NCI-H1417 treated with DMSO at 0.1 percent for 48 hours (cell line): ENCODE measurements around the gene CHRNA4.

ENCODE experiments used
- DNase-seq: peaks from one replicate; lab custom pipeline; 2025; lab: John Stamatoyannopoulos, UW

The CHRNA4 gene

DNA sequence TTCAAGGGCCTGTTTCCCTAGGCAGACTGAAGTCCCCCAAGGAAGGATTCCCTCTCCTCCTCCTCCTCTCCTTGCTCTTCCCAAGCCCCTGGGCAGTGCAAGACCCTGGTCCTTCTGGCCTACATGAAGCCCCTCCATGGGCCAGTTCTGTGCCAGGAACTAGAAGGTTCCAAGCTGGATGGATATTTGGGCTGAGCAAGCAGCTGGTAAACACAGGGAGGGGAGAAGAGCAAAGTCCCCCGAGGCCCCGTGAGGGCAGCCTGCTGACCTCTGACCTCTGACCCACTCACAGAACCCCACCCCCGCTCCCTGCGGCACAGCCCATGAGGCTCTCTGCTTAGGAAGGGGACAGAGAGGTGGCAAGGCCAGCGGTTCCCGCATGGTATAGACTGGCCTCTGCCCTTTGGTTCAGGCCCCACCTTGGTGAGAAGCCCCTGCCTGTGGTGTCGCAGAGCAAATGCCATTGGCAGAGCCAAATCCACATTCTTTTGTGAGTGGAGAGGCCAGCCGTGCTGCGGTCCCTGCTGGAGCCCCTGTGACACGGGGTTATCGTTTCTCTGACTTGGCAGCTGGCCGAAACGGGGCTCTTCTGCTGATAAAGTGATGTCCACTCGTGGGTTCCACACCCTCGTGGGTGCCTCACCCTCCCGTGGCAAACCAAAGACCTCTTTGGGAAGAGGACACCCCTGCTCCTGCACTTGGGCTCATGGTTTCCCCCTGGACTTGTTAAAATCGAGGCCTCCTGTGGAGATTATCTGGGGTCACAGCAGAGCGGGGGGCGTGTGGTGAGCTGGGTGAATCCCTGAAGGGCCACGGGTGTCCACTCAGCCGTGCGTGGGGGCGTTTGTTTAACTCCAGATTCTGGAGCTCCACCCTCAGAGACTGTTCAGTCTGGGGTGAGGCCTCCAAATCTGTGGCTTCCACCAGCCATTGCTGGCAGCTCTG is 2.1 kb upstream of the CHRNA4 start:
- no peak for DNase-seq

DNA sequence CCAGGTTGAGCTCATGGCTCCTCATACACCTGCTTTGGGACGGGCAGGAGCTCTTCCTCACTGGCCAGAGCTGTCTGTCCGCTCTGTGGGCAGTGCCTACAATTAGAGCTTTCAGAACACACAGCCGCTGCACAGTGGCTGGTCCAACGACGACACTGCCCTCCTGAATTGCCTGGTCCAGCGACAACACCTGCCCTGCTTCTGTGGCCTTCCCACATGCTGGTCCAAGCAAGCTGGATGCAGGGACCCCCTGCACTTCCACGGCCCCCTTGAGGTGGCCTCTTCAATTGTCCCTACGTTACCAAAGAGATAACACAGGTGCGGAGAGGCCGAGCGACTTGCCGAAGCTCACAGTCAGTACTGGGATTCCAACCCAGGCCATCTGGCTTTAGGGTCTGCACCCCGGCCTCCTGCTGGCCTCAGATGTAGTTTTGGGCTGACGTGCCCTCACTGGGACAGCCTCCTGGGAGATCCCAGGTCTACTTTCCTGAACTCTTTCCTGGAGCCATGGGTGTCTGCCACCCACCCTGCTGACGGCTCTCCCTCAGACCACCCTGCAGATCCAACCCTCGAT is 1.4 kb upstream of the CHRNA4 start:
- DNase-seq: no peak

DNA sequence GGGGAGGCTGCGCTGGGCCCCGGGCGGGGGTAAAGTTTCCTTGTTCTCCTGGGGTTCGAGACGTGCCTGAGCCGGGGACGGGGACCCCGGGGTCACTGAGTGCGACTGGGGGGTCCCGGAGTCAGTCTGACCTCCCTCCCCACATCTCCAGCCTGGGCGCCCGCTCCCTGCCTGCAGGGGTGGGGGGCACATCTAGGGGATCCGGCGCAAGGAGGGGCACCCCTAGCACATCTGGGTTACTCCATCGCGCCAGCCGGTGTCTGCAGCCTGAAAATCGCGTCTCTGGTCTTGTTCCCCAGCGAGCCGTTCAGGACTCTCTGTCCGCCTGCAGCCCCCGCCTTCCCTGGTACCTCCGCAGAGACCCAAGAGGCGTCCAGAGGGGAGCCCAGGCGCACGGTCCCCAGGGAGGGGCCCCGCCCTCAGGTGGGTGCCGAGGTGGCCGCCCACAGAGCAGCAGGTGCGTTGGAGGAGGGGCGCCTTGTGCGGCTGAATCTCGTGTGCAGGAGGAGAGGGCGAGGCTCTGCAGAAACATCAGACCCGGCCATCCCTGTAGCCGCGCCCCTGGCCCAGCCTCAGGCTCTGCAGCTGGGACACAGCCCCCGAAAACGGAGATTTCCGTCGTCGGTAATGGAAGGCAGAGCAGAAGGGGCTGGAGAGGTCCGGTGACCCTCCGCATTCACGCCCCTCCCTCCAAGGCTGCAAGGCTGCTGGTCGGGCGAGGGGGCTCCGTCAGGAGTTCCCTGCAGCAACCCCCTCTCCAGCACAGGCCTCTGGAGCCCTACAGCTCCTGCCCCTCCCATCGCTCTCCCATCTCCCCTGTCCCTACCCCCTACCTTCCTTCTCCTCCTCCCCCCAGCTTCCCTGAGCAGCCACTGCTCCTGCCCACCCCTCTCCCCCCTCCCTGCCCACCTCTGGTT is 628 bp upstream of the CHRNA4 start:
- no peak for DNase-seq

DNA sequence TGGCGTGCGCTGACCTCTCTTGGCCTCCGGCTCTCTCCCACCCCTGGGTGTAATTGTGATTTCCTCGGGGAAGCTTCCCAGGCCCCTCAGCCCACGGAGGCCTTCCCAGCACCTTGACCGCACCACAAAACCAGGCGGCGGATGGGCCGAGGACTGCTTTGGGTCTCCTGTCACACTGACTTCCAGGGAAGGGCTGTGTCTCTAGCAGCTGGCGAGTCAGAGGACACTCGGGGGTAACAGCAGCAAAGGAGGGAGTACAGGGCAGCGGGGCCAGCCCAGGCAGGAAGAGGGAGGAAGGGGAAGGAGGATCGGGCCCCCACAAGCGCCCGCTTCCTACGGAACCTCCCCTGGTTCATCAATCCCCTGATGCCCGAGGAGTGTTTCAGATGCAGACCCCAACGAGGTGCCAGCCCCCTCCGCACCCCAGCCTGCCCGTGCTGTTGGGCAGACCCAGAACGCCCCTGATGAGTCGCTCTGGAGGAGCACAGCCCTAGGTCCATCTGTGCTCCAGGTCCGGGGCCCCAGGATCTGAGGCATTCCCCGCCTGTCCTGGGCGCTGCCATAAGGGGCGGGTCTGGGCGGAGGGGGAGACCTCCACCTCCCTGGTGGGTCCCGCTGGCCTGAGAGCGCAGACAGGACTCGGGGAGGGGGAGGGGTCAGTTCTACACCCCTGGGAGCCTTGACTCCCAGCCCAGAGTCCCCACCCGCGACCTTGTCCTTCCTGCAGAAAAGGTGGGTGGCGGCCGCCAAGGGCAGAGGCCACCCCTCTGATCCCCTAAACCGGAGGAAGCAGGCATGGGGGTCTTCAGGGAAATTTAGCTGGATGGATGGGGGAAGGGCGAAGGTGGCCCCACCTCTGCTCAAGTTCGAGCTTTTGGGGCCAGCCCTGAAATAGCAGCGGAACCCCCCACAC is 956 bp downstream of the CHRNA4 start:
- DNase-seq: no peak

GRCh38 chr20:63359164-63359934 is 1.8 kb downstream of the CHRNA4 start:
- DNase-seq: no peak

GRCh38 chr20:63357921-63358905 is 2.9 kb downstream of the CHRNA4 start:
- peak; percentile 25 for DNase-seq

- no peak for DNase-seq
Observed at GRCh38 chr20:63356931-63357879, 3.9 kb downstream of the CHRNA4 start.

- no peak for DNase-seq
Observed at GRCh38 chr20:63356511-63356910, 4.6 kb downstream of the CHRNA4 start.

DNA sequence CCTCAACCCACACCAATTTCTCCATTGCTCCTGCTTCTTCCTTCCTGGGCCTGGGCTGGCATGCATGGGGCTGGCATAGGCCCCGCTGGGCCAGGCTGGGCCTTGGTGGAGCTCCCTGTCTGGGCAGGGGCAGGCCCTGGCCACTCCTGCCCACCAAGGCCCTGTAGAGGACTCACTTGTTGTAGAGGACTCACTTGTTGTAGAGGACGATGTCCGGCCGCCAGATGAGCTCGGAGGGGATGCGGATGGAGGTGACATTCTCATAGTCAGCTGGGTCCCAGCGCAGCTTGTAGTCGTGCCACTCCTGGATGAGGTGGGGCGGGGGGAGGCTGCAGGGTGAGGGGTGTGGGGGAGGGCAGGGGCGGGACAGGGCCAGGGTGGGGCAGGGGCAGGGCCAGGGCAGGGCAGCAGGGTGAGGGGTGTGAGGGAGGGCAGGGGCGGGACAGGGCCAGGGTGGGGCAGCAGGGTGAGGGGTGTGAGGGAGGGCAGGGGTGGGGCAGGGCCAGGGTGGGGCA is 5.3 kb downstream of the CHRNA4 start:
- DNase-seq: no peak

GRCh38 chr20:63354636-63355350 is 6.4 kb downstream of the CHRNA4 start:
- DNase-seq: no peak

- no peak for DNase-seq
Observed at GRCh38 chr20:63352811-63353221, 8.3 kb downstream of the CHRNA4 start.

- DNase-seq: no peak
Observed at GRCh38 chr20:63351811-63352591, 9.1 kb downstream of the CHRNA4 start.

- DNase-seq: no peak
Observed at GRCh38 chr20:63351326-63351700, 9.8 kb downstream of the CHRNA4 start.

DNA sequence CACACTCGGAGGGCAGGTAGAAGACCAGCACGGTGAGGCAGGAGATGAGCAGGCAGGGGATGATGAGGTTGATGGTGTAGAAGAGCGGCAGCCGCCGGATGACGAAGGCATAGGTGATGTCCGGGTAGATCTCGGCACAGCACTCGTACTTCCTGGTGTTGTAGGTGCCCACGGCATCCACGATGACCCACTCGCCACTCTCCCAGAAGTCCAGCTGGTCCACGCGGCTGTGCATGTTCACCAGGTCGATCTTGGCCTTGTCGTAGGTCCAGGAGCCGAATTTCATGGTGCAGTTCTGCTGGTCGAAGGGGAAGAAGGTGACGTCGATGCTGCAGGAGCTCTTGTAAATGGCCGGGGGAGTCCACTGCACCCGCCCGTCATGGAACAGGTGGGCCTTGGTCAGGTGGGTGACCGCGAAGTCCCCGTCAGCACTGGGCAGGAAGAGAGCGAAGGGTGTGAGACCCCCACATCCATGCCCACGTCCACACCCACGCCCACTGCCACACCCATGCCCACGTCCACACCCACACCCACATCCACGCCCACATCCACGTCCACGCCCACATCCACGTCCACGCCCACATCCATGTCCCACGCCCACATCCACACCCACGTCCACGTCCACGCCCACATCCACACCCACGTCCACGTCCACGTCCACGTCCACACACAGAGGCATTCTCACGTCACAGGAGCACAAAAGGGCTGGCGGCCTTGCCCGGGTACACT is 10.4 kb downstream of the CHRNA4 start:
- no peak for DNase-seq

GRCh38 chr20:63350196-63350595 is 11.0 kb downstream of the CHRNA4 start:
- no peak for DNase-seq

DNA sequence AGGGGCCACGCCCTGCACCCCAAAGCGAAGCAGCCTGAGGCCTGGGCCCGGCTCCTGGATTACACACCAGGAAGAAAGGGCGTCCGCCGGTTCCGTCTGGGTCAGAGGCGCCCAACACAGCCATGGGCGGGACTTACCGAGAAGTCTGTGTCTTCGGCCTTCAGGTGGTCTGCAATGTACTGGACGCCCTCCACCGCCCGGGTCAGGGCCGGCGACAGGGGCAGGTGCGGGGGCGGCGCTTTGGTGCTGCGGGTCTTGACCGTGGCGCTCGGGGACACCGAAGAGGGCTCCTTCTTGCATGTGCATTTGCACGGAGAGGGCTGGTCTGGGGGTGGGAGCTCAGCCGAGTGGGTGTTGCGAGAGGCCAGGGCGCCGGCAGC is 11.6 kb downstream of the CHRNA4 start:
- no peak for DNase-seq
